ENCODE data around the gene TMEM8B. TPM values are rescaled to one million over a fixed set of nuclear protein-coding genes. Genes with fewer than 3 reads are reported as not detected.
A peak's percentile ranks its signal among the peaks of the same experiment; 100 is the strongest.

The TMEM8B gene
- total RNA-seq, 2 donors from 2014 or later, result 15.1 to 17.6 TPM

DNA sequence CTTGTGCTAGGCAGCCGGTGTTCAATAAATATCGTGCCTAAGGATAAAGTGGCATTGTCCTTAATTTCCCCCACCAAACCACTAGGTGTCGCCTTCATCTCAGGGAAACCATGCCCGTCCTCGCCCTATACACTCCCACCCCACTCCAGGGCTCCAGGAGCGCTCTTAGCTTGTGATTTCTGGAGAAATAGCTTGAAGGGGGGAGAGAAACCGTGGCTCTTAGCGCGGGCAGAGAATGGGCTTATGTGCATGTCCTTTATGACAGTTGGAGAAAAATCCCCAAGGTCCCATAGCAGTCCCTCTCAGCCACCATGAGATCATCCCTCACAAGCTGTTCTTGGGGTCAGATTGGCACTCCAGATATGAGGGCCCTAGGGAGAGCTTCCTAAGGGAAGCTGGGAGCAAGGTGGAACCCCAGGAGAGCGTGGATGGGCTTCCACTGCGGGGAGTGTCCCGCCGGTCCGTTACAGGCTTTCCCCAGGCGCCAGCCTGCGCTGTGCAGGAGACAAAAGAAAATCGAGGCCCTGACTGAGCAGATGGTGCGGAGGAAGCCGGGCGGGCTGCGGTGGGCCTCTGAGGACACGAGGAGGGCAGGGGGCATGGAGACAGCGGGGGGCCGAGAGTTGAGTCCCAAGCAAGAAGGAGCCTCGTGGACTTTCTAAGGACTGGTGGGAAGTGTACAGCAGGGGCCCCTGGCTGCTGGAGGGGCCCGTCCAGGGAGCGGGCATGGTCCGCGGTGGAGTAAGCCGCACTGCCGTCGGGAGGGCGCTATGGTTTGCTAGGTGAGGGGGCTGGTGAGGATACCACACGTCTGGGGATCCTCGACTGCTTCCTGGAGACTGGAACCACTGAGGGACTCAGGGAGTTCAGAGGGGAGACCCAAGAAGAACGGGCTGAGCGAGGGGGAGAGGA, 38.4 kb upstream of the TMEM8B start:
- H3K36me3 ChIP-seq, result no peaks in the 10 kb centered on the region
- H3K4me1 ChIP-seq, result no peaks in the 10 kb centered on the region
- peak overlapping the region; percentile 26 to 33 for H3K9ac ChIP-seq (ENCODE audit: low read depth in 2 of 2, low read length in 2 of 2)
- no peak overlapping the region for H3K27ac ChIP-seq
- intact Hi-C loops (cut with DNase I), result loop anchor here (5.0 kb wide), 2 partner anchors 87 to 102 kb away; no protein-coding TSS in a partner anchor
- TF ChIP-seq, protein P1, sequence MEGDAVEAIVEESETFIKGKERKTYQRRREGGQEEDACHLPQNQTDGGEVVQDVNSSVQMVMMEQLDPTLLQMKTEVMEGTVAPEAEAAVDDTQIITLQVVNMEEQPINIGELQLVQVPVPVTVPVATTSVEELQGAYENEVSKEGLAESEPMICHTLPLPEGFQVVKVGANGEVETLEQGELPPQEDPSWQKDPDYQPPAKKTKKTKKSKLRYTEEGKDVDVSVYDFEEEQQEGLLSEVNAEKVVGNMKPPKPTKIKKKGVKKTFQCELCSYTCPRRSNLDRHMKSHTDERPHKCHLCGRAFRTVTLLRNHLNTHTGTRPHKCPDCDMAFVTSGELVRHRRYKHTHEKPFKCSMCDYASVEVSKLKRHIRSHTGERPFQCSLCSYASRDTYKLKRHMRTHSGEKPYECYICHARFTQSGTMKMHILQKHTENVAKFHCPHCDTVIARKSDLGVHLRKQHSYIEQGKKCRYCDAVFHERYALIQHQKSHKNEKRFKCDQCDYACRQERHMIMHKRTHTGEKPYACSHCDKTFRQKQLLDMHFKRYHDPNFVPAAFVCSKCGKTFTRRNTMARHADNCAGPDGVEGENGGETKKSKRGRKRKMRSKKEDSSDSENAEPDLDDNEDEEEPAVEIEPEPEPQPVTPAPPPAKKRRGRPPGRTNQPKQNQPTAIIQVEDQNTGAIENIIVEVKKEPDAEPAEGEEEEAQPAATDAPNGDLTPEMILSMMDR (IDR thresholded peaks at IDR 0.05), result peak; percentile 72
- no peak overlapping the region for H3K4me3 ChIP-seq
- no peaks in the 10 kb centered on the region for H3K27me3 ChIP-seq
- peak; percentile 76 for DNase-seq
- H3K9me3 ChIP-seq, result no peaks in the 10 kb centered on the region

DNA sequence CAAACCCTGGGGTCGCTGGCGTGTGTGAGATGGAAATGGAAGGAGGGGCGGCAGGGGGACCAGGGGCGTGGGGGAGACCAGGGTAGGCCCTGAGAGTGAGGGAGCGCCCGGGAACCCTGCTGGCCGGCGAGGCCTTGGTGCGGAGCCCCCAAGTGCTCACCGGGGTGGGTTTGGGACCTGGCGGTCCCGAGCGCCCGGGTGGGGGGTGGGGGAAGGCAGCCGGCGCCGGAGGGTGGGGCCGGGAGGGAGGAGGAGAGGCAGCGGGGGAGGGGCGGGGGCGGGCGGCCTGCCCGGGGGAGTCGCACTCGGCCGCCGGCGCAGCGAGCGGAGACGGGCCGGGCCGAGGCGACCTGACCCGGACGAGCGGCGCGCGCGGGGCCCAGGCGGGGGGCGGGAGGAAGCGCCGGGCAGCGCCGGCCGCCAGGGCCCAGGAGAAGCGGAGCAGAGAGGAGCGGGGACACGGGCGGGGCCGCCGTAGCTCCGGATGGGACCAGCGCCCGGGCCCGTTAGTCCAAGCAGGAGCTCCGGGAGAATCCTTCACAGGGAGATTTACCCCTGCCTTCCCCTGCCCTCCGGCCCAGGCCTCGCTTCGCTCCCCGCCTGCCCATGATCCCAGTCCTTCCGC, 37.6 kb upstream of the TMEM8B start, which contains the start of gene NPR2:
Gene NPR2, plus strand, starts transcription at position 295 of the 625 bp plus-strand sequence. CDS start 818 bp downstream, outside the sequence.
- no peak for DNase-seq
- Histone ChIP-seq H3K9me3 (no peaks in the 10 kb centered on the region), H3K27ac (no peak within 1 kb of the TSS), H3K4me1 (no peaks in the 10 kb centered on the region), H3K4me3 (peak within 1 kb of the TSS; percentile 13), H3K36me3 (no peaks in the 10 kb centered on the region), H3K9ac (ENCODE audit: low read depth in 2 of 2, low read length in 2 of 2) (peak within 1 kb of the TSS; percentile 26 to 40), H3K27me3 (no peaks in the 10 kb centered on the region)
- TF ChIP-seq, protein P1 (IDR thresholded peaks at IDR 0.05), result no peak
- intact Hi-C loops (cut with DNase I), result loop anchor here (5.0 kb wide), 2 partner anchors 86 to 101 kb away; no protein-coding TSS in a partner anchor

DNA sequence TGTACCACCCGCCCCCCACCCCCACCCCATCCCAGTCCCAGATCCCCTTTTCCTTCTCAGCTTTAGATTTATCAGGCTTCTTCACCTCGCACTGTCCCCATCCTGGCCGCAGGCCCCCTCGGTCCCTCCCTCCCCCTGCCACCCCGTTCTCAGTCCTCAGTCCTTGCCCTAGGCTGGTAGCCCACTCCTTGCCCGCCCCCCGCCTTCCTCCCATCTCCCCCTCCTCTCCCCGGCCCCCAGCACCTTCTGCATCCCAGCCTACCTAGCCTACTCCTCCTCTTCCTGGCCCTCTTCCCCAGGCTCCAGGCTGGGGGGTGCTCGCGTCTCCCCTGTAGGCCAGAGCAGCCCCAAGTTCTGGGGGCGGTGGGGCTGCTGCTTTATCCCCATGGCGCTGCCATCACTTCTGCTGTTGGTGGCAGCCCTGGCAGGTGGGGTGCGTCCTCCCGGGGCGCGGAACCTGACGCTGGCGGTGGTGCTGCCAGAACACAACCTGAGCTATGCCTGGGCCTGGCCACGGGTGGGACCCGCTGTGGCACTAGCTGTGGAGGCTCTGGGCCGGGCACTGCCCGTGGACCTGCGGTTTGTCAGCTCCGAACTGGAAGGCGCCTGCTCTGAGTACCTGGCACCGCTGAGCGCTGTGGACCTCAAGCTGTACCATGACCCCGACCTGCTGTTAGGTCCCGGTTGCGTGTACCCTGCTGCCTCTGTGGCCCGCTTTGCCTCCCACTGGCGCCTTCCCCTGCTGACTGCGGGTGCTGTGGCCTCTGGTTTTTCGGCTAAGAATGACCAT, 36.8 kb upstream of the TMEM8B start:
- no peak overlapping the region for H3K9ac ChIP-seq (ENCODE audit: low read depth in 2 of 2, low read length in 2 of 2)
- DNase-seq, result no peak
- intact Hi-C loops (cut with DNase I), result loop anchor here (5.0 kb wide), 2 partner anchors 85 to 100 kb away; no protein-coding TSS in a partner anchor
- no peaks in the 10 kb centered on the region for H3K9me3 ChIP-seq
- no peaks in the 10 kb centered on the region for H3K27me3 ChIP-seq
- no peaks in the 10 kb centered on the region for H3K36me3 ChIP-seq
- peak overlapping the region; percentile 13 for H3K4me3 ChIP-seq
- H3K4me1 ChIP-seq, result no peaks in the 10 kb centered on the region
- H3K27ac ChIP-seq, result no peak overlapping the region
- TF ChIP-seq, protein P1 (IDR thresholded peaks at IDR 0.05), result no peak

DNA sequence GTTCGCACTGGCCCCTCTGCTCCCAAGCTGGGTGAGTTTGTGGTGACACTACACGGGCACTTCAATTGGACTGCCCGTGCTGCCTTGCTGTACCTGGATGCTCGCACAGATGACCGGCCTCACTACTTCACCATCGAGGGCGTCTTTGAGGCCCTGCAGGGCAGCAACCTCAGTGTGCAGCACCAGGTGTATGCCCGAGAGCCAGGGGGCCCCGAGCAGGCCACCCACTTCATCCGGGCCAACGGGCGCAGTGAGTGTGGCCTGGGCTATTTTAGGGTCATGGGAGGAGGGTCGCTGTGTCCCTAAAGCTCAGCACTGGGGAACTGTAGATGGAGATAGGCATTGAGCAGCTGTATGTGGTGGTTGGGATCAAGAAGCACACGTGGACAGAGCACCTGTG, 36.2 kb upstream of the TMEM8B start:
- intact Hi-C loops (cut with DNase I), result loop anchor here (5.0 kb wide), 2 partner anchors 84 to 99 kb away; no protein-coding TSS in a partner anchor
- no peak for DNase-seq
- H3K27me3 ChIP-seq, result no peaks in the 10 kb centered on the region
- no peaks in the 10 kb centered on the region for H3K36me3 ChIP-seq
- H3K9ac ChIP-seq (ENCODE audit: low read depth in 2 of 2, low read length in 2 of 2), result no peak overlapping the region
- no peaks in the 10 kb centered on the region for H3K9me3 ChIP-seq
- H3K27ac ChIP-seq, result no peak overlapping the region
- H3K4me3 ChIP-seq, result no peak overlapping the region
- TF ChIP-seq, protein P1 (IDR thresholded peaks at IDR 0.05), result no peak
- H3K4me1 ChIP-seq, result no peaks in the 10 kb centered on the region

DNA sequence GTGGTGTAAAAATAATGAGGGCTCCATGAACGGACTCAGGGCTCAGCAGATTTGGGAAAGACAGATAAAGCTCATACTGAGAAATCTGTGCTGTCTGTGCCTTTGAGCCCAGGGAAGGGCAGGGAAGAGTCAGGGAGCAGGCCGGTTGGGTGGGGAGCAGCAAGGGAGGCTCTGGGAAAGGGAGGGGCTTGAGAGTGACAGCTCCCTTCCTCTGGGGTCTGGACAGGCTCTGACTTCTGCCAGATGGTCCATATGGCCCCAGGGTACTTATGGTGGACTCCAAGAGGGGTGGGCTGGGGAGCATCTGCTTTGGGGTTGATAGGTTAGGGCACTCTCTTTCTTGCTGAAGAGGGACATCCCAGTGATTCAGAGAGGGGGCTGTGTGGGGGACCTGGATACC, 35.6 kb upstream of the TMEM8B start:
- intact Hi-C loops (cut with DNase I), result loop anchor here (5.0 kb wide), 2 partner anchors 84 to 99 kb away; no protein-coding TSS in a partner anchor
- H3K4me3 ChIP-seq, result no peak overlapping the region
- no peaks in the 10 kb centered on the region for H3K4me1 ChIP-seq
- no peaks in the 10 kb centered on the region for H3K9me3 ChIP-seq
- no peak for DNase-seq
- peak overlapping the region in 1 of 2 donors; percentile 14 for H3K9ac ChIP-seq (ENCODE audit: low read depth in 2 of 2, low read length in 2 of 2)
- no peaks in the 10 kb centered on the region for H3K27me3 ChIP-seq
- TF ChIP-seq, protein P1 (IDR thresholded peaks at IDR 0.05), result no peak
- H3K36me3 ChIP-seq, result no peaks in the 10 kb centered on the region
- H3K27ac ChIP-seq, result no peak overlapping the region

Data from colonic mucosa (tissue), 4 donors.